SHP77 (cell line): Measurements from ENCODE around the gene CATSPERB.
"Not testable (repeated sequence)": the region's sequence is repeated elsewhere in the genome, so short reads cannot be mapped to it uniquely, and the experiment has no call there.

Experiments used
- DNase-seq, 2 experiments: peaks; one replicate each; lab custom pipeline; 2025; lab: John Stamatoyannopoulos, UW

CATSPERB gene, protein sequence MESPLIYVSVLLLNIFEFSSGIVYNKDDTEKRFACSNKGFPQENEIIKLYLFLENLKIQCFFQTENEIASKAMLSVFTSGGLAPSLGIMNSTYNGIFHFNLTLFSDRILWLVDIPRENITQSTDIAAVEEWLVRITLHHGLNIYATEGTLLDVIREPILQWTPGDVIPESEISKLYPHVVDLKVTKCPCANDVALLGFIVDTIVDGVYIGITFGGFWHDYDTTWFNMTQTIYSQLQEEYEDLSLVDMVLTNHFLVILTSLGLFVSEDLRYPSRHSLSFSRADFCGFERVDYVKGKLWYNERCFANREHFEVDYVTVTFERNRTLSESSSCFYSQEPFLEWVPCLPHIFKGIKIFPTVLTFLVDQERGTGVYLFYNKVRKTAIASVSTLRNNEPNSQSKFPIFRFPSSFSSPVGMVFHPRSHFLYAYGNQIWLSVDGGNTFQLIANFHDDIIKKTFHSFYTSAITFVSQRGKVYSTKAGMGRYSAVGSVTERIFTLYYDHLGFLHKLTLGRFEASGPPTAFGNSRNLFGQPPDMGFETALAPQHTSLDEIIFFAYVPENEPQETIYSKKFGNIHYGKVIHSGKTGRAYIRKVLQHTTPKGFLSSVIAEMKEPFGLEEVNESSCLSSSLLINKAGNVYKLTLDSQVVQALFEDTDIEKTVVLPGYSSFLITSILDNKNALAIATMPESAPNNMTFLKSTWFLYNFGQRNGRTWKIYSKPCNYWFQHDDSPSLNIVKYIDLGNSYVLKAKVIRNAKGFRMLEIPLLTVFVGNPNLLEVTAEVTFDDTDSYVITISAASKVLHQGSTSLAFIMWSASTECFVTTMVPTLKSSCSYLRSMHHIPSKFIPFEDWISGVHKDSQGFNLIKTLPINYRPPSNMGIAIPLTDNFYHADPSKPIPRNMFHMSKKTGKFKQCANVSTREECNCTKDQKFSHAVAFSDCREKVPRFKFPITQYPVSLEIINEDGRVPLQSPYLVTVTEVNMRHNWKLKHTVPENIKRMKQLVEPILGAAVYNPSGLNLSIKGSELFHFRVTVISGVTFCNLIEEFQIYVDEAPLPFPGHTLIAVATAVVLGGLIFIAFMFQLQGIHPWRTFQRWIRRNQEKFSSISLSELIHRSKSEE

GRCh38 chr14:91731986-91732385, at the start of gene CATSPERB:
Gene CATSPERB, minus strand, starts transcription at chr14:91732086. Its CDS starts 2,607 bp downstream, at chr14:91729479.
- no peak for DNase-seq

GRCh38 chr14:91780452-91780851, 48.6 kb upstream of the CATSPERB start:
- no peak for DNase-seq

- no peak for DNase-seq
Observed at GRCh38 chr14:91778217-91778616, 46.3 kb upstream of the CATSPERB start.

- DNase-seq = no peak
Observed at GRCh38 chr14:91774140-91775096, 42.5 kb upstream of the CATSPERB start.

DNA sequence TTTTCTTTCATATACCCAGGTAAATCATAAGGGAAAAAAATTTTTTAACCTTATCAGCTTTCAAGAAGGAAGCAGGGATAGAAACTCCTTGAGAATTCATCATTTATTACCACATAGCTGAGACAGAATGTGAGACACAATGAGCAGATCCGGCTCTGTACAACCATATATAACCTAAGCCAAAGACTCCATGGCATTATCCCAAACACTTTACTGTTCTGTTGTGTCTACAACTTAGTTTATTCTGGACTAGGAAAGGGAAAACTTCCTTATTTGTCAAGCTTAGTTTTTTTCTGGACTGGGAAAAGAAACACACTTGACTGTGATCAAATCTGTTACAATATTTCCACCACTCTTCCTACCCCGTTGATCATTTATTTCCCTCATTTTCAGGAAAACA, 38.3 kb upstream of the CATSPERB start:
- DNase-seq = no peak

DNA sequence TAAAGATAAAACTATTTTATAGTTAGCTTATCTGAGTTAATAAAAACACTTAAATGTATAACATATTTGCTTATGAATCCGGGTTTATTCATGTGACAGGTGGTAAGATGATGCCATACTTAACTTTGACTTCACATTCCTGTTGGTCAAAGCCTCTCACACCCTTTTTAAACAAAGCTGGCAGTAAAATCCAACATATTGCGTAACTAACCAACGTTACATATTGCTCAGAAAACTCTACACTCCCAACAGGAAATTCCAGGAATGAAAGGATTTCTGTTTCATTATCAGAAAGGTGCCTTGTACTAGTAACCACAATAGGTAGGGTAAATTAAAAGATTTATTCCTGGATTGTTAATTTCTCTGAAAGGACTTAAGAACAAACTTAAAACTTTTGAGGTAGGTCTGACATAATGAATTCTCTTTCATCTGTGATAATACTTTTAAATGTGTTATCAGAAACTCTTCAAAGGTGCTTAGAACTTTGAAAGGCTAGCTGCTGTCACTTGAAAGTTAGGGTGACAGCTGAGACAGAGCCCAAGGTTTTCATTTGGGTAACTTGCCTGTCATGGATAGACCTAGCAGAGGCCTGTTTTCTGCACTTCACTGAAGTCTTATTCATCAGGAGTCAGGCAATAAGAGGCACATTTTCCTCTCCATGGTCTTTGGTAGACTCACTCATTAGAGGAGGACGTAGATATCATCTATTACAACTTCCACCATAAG, 23.8 kb upstream of the CATSPERB start:
- DNase-seq = no peak

DNA sequence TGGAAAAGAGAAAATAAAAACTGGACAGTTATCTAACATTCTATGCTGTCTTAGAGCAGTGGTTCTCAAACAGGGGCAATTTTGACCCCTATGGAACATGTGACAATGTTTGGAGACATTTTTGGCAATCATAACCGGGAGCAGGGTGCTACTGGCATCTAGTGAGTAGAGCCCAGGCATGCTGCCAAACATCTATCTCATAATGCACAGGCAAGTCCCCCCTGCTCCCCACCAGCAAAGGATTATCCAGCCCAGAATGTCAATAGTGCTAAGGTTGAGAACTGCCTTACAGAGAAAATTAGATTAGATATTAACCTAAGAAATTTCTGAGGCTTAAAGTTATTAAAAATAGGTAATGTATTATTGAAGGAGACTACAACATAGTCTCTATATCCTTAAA, 22.9 kb upstream of the CATSPERB start:
- DNase-seq = no peak

- DNase-seq = no peak
Observed at GRCh38 chr14:91754185-91754584, 22.3 kb upstream of the CATSPERB start.

DNA sequence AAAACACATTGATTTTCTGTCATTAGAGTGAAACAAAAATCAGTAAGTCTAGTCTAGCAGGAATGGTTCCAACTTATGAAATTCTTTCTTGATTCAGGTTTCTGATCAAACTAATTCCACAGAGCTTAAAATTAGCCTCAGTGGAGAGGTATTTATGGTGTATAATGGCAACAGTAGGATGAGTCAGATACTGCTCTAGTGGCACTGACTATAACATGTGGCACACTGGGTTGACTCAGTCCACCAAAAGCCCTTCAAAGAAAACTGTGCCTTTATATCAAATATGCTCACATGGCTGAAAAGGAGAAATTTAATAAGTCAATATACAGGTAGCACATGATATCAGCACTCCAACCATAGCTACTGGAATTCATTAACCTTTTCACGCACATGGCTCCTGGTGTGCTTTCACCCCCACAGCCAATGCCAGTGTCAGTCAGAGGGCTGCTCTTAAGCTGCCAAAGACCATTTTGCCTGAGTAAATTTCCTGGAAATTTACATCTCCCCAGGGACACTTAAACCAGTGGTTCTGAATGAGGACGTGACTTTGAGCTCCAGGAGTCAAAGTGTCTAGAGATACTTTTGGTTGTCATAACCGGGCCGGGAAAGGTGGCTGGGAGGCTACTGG, 21.7 kb upstream of the CATSPERB start:
- DNase-seq = no peak

DNA sequence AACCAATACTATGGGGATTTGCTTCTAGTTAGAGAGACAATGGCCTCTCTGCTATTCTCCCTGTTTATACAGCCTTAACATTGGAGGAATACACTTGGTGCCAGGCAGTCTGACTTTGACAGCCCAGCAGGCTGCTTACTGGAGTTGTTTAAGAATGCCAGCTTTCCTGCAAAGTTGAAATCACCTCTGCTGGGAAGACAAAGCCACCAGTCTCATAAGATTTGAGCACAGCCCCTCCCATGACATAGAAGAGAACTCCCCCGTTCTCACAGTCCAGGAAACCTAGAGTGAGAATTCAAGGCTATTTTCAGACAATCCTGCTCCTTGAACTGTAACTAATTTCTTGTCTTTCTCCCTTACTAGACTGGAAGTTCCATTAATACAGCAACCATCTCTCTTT, 21.1 kb upstream of the CATSPERB start:
- no peak for DNase-seq

DNA sequence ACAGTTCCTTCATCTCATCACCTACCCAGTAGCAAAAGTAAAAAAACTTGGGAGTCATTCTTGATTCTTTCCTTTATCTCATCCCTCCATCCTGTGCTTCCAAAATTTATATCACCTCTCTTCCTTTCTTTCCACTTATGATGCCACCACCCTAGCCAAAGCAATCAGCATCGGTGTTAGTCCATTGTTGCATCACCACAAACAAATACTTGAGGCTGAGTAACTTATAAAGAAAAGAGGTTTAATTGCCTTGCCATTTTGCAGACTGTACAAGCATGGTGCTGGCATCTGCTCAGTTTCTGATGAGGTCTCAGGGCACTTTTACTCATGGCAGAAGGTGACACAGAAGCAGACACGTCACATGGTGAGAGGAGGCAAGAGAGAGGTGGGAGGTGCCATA, 19.8 kb upstream of the CATSPERB start:
- DNase-seq = no peak

GRCh38 chr14:91750634-91751198, 18.8 kb upstream of the CATSPERB start:
- no peak for DNase-seq

- DNase-seq = no peak
Observed at GRCh38 chr14:91749868-91750267, 18.0 kb upstream of the CATSPERB start.

GRCh38 chr14:91748049-91748448, 16.2 kb upstream of the CATSPERB start:
- DNase-seq = no peak

GRCh38 chr14:91745344-91745743, 13.5 kb upstream of the CATSPERB start:
- no peak for DNase-seq

- no peak for DNase-seq
Observed at GRCh38 chr14:91744068-91744480, 12.2 kb upstream of the CATSPERB start.

DNA sequence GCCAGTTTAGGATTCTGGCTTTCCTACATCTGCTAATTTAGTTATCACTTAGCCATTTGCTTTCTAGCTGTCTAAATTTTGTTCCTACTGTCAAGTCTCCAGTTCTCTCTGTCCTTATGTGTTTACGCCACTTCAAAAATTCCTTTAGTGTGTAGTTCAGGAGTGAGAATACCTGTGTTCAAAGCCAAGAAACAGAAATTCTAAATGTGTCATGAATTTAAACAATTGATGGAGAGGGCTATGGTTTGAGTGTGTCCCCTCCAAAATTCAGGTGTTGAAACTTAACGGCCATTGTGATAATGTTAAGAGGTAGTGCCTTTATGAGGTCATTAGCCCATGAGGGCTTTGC, 11.4 kb upstream of the CATSPERB start:
- no peak for DNase-seq

GRCh38 chr14:91742621-91743304, 10.9 kb upstream of the CATSPERB start:
- no peak for DNase-seq

GRCh38 chr14:91739867-91740266, 8.0 kb upstream of the CATSPERB start:
- not testable (repeated sequence) for DNase-seq
